HG03378 (cell line): ENCODE data around the gene ADGRA3.

Experiments used
- ATAC-seq: cut with Tn5 transposase; IDR thresholded peaks from one replicate; pipeline ENCODE4 v1.9.1; 2021; ENCODE audit warnings: mild to moderate bottlenecking, moderate library complexity; ENCODE audit not compliant: unreplicated experiment

ADGRA3 gene

DNA sequence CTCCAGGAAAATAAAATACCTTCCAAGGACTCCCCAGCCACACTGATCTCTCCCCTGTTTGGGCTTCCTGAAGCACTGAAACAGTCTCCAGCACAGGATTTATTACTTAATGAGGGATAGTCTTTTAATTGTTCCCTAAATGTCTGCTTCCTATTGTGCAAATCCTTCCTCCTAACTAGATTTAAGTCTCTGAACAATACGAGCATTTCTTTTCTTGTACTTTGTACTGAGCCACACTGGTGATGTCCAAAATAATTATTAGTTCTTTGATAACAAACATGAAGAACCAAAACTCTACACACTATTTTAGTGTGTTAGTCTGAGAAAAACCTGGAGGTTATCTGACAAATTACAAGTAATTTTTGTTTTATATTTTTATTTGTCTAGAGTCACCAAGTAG is 5.1 kb downstream of the ADGRA3 start:
- no peak for ATAC-seq

DNA sequence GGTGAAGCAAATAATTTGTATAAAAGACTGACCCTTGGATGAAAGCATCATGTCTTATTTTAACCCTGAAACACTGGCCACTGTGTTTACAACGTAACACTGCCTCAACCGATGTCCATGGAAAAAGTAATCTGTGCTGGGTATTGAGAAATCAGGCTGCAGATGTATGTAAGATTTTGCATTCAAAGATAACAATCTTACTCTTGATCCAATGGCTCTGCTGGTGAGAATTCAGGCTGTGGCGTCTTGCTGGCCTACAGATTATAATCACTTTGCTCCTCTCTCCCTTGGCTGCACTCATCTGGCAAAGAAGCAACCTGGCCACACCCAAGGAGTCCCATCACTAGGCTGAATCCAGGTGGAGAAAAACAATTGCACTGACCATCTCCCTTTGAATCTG is 7.5 kb downstream of the ADGRA3 start:
- ATAC-seq: no peak

DNA sequence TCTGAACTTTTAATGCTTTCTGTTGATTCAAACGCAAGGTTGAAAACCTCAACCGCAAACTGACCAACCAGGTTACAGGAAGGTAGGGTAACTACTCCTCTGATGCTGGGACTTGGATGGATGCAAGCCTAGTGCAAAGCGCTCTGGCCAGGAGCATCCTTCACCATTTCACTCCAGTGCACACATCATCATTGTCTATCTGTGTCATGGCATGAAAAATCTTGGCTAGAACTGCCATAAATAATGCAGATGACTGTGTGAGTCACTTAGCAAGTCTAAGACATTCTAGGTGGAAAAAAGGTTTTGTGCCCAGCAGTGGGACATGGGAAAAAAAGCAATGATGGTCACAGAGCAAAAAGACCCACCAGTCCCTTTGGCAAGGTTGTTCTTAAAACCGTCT is 10.9 kb downstream of the ADGRA3 start:
- no peak for ATAC-seq

DNA sequence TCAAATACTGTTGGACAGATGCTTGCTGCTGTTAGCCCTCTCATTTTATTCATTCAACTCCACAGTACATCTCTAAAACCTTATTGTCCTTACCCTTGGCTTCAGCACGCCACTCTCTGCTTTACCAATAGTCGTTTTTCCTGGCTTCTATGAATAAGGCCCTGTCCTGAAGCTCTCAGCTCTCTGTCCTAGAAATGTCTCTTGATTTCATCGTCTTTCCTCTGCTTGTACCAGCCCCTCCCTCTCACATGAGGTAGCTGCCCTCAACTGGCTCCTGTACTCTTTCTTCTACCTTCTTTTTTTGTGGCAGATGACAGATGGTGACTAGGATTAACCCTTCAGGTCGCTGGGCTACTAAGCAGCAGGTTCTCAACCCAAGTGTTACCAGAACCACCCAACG is 11.4 kb downstream of the ADGRA3 start:
- no peak for ATAC-seq

DNA sequence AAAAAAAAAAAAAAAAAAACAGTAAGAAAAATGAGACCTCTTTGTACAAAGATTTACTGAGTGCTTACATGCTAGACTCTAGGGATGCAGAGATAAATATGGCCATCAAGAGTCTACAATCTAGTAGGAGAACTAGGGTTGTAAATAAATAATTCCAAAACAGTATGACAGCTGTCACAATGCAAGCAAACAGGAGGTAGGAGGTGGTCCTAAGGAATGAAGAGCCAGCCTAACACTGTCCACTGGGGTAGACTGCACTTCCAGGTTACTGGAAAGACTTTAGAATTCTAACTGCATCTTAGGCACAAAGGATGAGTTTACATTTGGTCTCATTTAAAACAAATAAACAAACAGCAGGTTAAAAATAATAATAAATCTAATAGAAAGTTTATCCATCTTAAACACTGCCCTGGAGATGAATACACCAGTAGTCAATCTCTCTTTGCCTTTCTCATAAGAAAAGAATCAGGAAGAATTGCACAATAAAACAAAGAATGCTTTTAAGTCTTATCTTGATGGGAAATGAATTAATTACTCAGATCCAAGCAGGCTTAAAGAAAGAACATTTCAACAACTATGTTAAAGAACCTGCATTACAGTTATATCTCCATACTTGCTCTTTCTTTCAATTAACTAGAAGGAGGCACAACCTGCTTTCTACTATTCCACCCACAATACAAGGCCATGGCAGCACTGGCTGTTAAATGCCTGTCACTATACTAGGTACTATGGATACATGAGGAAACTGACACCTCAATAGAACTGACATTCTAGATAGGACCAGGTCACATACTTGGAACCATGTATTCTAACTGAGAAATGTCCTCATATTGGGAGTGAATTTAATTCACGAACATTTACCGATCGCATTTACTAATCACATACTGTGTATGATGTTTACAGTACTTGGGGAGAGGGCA is 12.7 kb downstream of the ADGRA3 start:
- no peak for ATAC-seq

DNA sequence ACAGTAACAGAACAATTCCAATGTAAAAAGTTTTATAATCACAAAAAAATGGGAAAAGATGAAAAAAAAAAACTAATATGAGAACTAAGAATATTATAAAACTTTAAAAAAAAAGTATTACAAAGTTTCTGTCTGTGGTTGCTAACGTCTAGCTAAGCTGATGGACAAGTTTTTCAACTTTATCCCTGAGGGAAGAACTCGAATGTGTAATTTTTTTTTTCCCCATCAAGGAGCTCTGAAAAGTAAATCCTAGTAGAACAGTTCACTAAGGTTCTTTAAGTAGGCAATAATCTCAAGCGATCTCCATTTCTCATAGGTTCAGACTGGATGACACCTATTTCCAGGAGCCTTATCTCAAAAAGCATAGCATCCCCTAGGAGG is 14.2 kb downstream of the ADGRA3 start:
- no peak for ATAC-seq

DNA sequence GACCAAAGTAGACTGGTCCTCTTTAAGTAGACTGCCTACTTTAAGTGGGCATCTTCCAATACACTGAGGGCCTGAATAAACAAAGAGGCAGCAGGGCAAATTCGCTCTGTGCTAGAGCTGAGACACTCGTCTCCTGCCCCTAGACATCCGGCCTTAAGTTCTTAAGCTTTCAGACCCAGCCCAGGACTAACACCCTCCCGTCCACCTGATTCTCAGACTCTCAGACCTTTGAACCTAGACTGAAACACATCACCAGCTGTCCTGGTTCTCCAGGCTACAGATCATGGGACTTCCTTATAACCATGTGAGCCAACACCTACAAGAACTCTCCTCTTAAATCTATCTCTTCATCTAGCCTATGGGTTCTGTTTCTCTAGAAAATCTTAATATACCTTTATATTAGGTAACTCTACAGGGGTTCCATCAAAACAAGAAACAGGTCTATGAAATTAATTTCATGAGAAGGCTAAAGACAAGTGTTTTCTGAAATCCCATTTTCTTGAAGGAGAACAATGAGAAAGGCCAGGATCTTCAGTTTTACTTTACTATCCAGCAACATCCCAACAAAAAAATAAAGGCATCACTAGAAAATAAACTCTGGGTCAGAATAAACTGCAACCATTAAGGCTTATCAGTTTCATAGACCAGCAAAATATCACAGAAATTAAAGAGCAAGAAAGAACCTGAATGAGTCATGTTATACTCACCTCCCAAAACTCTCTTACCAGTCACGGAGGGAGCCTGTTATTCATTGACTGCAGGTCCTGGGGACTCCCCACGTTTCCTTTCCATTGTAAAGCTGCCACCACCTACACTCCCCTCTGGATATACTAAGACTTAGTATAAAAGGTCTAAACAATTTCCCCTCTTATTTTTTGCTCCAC is 14.8 kb downstream of the ADGRA3 start:
- no peak for ATAC-seq

DNA sequence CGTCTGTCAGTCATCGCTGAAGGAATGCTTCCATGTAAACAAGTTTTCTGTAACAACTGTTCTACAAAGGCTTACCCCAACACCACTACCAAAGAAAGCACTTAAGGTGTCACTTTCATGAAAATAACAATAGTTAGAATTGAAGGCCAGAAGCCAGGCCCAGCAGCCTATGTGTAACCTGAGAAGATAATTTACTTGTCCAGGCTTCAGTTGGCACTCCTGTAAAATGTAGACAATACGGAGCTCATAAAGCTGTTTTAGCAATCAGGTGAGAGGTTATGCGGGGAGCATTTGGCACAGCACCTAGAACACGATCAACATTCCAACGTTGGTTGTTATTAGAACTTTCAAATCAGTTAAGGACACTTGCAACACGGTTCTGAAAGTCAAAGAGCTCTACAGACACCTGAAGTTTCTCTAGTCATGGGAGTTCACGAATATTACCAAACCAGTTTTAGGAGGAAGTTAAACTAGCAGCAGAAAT is 15.7 kb downstream of the ADGRA3 start:
- no peak for ATAC-seq

DNA sequence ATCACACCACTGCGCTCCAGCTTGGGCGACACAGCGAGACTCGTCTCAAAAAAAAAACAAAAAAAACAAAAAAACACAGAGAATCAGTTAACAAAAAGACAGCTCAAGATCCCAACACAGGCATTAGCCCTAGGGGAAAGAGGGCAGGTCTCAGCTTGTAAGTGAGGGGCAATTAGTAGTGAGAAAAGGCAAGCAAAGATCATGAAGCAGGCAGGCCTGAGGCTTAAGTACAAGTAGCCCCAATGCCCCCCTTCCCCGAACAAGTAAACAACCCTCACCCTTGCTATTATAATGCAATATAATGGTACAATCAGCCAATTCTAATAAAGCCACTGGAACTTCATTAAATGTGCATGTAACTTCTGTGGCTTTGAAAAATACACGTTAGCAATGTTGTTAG is 17.0 kb downstream of the ADGRA3 start:
- ATAC-seq: no peak

DNA sequence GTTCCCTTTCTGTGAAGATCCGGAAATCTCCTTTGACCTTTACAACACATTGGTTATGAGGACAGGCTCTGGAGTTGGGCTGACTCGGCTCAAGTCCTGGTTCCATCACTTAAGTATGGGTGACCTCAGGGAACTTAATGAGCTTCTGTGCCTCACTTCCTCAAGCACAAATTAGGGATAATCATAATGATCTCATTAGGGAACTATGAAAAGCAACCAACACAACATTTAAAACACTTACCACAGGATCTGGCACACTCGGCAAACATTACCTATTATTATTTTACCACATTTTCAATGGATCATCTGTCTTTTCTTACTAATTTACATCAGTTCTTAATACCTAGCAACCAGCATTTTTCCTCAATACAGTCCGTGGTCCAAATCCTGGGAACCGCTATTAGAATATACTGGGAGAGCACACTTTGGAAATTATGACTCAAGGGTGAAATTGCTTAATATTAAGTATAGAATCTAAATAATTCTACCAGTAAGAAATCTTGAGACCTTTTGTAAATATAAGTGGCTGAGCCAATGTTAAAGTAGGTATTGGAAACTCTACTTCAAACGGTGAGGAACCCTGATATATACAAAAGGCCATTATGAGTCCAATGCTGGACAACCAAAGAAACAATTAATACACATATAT is 19.6 kb downstream of the ADGRA3 start:
- no peak for ATAC-seq

DNA sequence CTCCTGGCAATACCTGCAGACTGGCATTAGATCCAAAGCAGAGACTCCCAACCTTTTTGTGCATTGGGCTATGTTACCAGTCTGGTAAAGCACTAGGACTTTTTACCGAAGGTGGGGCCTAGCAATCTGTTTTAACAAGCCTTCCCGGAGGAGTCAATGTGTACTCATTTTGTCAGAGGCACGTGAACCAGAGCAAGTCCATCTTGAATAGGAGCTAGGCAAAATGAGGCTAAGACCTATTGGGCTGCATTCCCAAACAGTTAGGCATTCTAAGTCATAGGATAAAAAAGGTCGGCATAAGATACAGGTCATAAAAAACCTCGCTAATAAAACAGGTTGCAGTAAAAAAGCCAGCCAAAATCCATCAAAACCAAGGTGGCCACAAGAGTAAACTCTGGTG is 22.3 kb downstream of the ADGRA3 start:
- ATAC-seq: no peak

DNA sequence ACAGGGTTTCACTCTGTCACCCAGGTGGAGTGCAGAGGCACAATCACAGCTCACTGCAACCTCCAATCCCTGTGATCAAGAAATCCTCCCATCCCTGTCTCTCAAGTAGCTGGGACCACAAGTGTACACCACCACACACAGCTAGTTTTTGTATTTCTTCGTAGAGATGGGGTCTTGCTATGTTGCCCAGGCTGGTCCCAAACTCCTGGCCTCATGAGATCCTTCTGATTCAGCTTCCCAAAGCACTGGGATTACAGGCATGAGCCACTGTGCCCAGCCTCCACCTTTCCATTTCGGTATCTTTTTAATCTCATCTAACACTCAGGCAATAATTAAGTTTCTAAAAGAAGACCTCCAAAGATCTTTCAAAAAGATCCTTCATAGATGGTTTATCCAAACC is 22.9 kb downstream of the ADGRA3 start:
- ATAC-seq: no peak

DNA sequence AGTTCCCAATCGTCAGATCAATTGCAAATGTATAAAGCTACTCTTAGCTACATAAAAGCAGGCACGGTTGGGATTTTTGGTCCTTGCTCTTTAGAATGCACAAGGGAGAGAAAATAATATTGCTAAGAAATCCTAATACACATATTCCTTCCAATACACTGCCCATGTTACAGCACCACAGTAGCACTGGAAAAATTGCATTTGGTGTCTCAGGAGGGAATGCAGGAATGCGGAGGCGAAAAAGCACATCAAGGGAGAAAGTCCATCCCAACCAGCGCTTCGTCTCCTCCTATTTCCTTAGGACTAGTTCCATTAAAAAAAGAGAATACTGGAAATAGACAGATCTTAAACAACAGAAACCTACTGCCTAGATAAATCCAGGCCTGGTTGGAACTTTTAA is 23.9 kb downstream of the ADGRA3 start:
- no peak for ATAC-seq

DNA sequence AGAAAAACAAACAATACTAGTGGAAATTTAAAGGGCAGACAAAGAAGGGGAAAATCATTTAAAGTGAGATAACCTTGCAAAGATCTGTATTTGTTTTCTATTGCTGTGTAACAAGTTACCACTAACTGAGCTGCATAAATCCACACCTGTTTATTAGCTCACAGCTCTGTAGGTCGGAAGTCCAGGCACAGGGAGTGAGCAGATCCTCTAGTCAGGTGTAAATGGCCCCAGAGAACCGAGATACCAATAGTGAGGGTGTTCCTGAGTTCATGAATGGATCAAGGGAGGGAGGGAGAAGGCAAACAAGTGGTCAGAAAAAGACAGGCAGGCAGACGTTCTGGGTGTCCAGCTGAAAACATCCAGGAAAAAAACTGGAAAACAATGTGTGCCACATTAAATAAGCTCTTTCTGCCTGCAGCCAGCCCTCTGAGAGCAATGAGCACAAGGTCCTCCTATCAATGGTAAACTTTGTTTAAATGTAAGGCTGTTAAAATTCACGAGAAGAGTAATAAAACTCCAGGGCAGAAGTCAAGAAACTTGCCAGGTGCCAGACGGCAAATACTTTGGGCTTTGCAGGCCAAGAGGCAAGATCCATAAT is 25.0 kb downstream of the ADGRA3 start:
- no peak for ATAC-seq

DNA sequence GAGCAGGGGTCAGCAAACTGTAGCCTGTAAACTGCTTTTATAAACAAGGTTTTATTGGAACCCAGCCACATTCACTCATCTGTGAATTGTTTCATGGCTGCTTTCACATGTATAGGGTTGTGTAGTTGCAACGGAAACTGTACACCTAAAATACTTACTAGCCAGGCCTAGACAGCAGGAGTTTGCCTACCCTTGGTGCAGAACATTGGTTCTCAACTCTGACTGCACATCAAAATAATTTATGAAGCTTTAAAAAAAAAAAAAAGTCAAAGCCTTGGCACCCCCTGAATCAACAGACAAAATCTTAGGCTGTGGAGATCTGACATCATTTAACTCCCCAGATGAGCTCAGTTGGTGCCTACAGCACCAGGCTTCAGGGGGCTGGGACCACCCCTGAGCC is 27.8 kb downstream of the ADGRA3 start:
- ATAC-seq: no peak

DNA sequence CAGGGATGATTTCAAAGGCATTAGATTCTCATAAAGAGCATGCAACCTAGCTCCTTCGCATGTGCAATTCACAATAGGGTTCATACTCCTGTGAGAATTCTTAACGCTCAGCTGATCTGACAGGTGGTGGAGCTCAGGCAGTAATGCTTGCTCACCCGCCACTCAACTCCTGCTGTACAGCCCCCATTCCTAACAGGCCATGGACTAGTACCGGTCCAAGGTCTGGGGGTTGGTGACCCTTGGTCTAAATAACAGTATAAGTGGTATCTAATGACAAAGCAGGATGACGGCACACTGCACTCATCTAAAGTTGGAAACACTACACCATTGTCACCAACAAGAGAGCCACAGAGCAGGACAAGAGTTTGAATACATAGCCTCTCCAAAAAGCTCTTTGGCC is 28.5 kb downstream of the ADGRA3 start:
- no peak for ATAC-seq

DNA sequence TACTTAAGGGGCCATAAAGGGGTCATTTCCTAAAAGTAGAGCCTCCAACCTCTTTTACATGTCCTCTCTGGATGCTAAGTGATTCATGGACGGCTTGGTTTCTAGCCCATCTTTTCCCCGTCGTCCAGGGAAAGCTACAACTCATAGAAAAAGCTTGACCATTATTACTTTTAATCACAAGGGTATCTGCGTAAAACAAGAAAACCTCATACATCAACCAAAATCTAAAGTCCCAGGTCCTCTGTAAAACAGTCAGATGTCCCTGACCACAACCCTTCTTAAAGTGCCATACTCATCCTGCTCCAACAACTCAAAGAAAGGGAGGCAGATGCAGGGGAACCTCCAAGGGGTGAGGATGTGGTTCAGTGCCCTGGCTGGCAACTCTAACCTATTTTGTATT is 29.6 kb downstream of the ADGRA3 start:
- ATAC-seq: no peak

DNA sequence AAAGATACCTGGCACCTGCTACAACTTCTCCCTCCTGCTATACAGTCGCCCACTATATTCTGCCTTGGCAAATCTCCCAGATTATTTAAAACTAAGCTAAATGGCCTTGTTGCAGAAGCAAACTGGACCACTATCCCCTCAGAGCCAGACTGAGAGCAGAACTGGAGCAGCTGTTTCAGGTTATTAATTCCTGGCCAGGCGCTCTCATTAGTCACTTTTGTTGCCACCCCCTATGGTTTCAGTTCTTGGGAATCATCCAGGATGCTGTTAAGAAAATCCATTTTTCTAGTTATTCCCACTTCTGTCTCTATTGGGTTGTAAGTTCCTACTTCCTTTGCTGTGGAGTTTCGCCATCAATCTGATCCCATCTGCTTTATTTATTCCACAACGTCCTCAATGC is 30.1 kb downstream of the ADGRA3 start:
- no peak for ATAC-seq

DNA sequence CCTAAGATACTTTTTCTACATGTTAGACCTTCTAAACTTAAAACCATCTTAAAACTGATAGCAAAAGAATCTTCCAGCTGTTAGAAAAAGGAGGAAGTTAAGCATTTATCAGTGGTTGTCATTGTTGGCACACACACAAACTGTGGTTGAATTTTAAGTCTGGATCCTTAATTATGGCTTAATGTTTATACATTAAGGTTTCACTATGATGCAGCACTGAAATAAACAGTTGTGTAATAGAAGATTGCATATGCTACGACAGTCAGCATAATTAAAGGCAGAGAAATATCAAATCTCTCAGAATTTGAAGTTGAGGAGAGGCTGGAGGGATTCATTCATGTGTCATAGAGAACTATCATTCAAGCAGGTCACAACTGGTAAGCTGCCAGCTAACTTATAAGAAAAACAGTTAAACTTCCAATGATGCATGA is 32.3 kb downstream of the ADGRA3 start:
- no peak for ATAC-seq

DNA sequence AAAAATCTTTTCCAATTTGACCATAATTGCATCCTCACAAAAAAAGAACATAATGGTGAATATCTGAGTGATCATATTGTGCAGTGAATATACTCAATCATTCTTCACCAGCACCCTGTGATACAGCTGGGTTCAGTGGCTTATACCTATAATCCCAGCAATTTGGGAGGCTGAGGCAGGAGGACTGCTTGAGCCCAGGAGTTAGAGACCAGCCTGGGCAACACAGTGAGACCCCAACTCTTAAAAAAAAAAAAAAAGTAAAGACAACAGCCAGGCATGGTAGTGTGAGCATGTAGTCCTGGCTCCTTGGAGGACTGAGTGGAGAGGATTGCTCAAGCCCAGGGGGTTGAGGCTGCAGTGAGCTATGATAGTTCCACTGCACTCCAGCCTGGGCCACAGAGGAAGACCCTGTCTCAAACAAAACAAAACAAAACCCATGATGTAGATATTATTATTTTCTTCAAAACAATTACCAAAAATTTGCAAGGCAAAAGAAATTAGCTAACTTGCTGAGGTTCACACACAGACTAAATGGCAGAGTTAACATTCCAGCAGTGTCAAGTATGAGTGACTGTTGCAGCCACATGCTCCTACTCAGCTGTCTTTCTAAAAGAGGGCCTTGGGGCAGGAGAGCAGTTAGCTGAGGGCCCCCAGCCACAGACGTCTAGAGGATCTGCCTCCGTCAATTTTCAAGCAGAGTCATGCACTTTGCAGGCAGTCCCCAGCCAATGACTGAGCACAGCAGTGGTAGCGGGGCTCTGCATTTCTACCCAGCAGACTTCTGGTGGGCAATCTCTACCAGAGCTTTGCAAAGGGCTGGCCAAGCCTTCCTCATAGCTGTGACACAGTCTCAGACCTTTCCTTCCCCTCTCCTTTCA is 33.4 kb downstream of the ADGRA3 start:
- no peak for ATAC-seq
